HL-60 (cell line): ENCODE results near the gene PDLIM5.

Source experiments
- DNase-seq, 2 experiments: peaks; one replicate each; pipeline ENCODE4 v3.0.0-alpha.2; 2010 to 2020; ENCODE audit warnings: low read depth in 1 of 2, low spot score in 1 of 2
- H3K27ac ChIP-seq: fragments of 250-450 bp; sonication (Bioruptor Pico); replicated peaks from 2 replicates; pipeline ENCODE4 v1.5.1; 2020; ENCODE audit warnings: mild to moderate bottlenecking, moderate library complexity
- H3K27me3 ChIP-seq: fragments of 250-450 bp; sonication (Bioruptor Pico); 2 replicates; pipeline ENCODE4 v1.5.1; 2021; ENCODE audit warnings: mild to moderate bottlenecking, moderate library complexity; ENCODE audit not compliant: insufficient read depth, poor library complexity, severe bottlenecking
- H3K4me3 ChIP-seq: replicated peaks from 2 replicates; pipeline ENCODE4 v1.5.1; 2011; ENCODE audit warnings: mild to moderate bottlenecking, control low read depth, low read length; ENCODE audit not compliant: insufficient read depth
- GABPA ChIP-seq: IDR thresholded peaks from 2 replicates; pipeline ENCODE4 v1.6.1; 2012; ENCODE audit warnings: low read depth
- POLR2AphosphoS5 ChIP-seq: IDR thresholded peaks from 2 replicates; pipeline ENCODE4 v1.6.1; 2012; ENCODE audit warnings: low read depth
- REST ChIP-seq: IDR thresholded peaks from 2 replicates; pipeline ENCODE4 v1.6.1; 2012; ENCODE audit warnings: low read depth; ENCODE audit not compliant: insufficient replicate concordance
- SPI1 ChIP-seq: IDR thresholded peaks from 2 replicates; pipeline ENCODE4 v1.6.1; 2012; ENCODE audit warnings: low read depth, mild to moderate bottlenecking, borderline replicate concordance
- TF ChIP-seq, protein P1 (sequence below): IDR thresholded peaks from one replicate; pipeline ENCODE4 v1.5.1; 2011; ENCODE audit warnings: low read length, control low read depth, inconsistent platforms; ENCODE audit not compliant: insufficient read depth

PDLIM5 gene

DNA sequence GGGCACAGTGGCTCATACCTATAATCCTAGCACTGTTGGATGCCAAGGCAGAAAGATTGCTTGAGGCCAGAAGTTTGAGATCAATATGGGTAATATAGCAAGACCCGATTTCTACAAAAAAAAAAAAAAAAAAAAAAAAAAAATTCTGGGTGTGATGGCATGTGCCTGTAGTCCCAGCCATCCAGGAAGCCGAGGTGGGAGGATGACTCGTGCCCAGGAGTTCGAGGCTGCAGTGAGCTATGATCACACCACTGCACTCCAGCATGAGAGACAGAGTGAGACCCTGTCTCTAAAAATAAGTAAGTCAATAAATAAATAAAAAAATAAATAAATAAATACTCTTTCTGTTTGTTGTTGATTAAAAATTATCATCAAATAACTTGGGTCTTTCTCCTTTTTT is 243.6 kb downstream of the PDLIM5 start:
- Histone ChIP-seq H3K27me3 (no peaks in the 10 kb centered on the region), H3K27ac (no peak overlapping the region)
- DNase-seq: no peak

GRCh38 chr4:94698187-94698586 is 246.4 kb downstream of the PDLIM5 start:
- no peak overlapping the region for H3K4me3 ChIP-seq
- TF ChIP-seq, protein P1, sequence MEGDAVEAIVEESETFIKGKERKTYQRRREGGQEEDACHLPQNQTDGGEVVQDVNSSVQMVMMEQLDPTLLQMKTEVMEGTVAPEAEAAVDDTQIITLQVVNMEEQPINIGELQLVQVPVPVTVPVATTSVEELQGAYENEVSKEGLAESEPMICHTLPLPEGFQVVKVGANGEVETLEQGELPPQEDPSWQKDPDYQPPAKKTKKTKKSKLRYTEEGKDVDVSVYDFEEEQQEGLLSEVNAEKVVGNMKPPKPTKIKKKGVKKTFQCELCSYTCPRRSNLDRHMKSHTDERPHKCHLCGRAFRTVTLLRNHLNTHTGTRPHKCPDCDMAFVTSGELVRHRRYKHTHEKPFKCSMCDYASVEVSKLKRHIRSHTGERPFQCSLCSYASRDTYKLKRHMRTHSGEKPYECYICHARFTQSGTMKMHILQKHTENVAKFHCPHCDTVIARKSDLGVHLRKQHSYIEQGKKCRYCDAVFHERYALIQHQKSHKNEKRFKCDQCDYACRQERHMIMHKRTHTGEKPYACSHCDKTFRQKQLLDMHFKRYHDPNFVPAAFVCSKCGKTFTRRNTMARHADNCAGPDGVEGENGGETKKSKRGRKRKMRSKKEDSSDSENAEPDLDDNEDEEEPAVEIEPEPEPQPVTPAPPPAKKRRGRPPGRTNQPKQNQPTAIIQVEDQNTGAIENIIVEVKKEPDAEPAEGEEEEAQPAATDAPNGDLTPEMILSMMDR: no peak
- no peak for TF ChIP-seq REST
- no peak for TF ChIP-seq GABPA
- TF ChIP-seq SPI1: no peak
- no peak for TF ChIP-seq POLR2AphosphoS5
- no peak overlapping the region for H3K27ac ChIP-seq
- DNase-seq: no peak
- no peaks in the 10 kb centered on the region for H3K27me3 ChIP-seq

More for the DNA sequence above, 243.6 kb downstream of the PDLIM5 start:
- no peak for TF ChIP-seq REST
- H3K4me3 ChIP-seq: no peak overlapping the region

DNA sequence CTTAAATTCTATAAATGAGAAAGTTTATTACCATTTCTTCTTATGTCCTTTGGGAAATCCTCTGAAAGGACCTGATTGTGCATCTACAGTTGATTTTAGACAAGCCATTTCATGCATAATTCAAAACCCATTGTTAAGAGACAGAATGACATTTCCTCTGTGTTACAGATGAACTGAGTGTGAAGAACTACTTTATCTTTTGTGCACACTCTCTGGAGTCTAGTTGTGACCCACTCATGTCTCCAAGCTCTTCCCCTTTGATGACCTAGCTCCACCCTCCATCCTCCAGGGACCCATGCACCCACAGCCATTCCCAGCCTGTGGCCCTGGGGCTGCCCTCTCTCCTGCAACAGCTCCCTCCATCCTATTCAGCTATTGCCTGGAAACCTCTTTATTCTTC is 248.6 kb downstream of the PDLIM5 start:
- Histone ChIP-seq H3K27me3 (no peaks in the 10 kb centered on the region), H3K4me3 (no peak overlapping the region), H3K27ac (no peak overlapping the region)
- no peak for DNase-seq
- TF ChIP-seq GABPA (no peak), POLR2AphosphoS5 (no peak), REST (no peak), SPI1 (no peak)
- TF ChIP-seq, protein P1: no peak
